ENCODE measurements around the gene CTSW.

CTSW gene

DNA sequence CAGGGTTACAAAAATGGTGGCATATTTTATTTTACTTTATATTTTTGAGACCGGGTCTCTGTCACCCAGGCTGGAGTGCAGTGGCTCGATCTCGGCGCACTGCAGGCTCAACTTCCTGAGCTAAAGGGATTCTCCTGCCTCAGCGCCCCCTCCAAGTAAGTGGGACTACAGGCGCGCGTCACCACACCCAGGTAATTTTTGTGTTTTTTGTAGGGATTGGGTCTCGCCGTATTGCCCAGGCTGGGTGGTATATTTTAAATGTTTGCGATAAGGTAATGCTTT lies 21.2 kb downstream of the CTSW start:
- DNase-seq (ENCODE audit: low read depth, low spot score), result no peak

DNA sequence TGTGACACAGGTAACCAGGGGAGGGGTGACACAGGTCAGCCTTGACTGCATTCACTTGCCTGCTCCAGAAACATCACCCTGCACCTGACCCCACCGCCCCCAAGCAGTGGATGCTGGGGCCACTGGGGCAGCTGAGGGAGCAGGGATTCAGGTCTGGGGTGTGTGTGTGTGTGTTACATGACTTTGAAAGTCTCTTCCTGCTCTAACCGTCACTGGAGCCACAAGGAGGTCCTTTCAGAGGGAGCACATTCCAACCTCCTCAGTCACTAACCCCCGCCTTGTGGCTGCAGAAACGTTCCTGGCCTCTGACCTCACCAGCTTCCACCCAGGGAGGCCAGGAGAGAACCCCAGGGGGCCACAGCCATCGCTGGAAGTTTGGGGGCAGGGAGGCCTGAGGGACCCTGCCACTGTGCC lies 23.4 kb downstream of the CTSW start:
- no peak for DNase-seq (ENCODE audit: low read depth, low spot score)

DNA sequence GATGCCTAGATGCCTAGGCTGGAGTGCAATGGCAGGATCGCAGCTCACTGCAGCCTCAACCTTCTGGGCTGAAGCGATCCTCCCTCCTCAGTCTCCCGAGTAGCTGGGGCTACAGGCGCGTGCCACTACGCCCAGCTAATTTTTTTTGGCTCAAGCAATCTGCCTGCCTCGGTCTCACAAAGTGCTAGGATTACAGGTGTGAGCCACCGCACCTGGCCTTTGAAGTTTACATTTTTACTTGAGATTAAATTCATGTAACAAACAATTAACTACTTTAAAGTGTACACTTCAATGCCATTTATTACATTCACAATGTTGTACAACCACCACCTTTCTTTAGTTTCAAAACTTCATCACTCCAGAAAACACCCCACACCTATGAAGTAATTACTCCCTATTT lies 24.1 kb downstream of the CTSW start:
- no peak for DNase-seq (ENCODE audit: low read depth, low spot score)

DNA sequence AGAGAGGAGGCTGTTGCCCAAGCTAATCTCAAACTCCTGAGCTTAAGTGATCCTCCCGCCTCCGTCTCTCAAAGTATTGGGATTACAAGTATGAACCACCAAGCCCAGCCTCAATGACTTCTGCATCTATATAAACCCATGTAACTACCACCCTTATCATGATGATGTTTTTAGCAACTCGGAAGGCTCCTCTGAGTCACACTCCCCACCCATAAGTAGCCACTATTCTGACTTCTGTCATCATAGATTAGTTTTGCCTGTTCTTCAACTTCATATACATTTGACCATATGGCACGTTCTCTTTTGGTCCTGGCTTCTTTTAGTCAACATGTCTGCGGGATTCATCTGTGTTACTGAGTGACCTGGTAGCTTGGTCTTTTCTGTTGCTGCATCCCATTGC lies 27.0 kb downstream of the CTSW start:
- no peak for DNase-seq (ENCODE audit: low read depth, low spot score)

DNA sequence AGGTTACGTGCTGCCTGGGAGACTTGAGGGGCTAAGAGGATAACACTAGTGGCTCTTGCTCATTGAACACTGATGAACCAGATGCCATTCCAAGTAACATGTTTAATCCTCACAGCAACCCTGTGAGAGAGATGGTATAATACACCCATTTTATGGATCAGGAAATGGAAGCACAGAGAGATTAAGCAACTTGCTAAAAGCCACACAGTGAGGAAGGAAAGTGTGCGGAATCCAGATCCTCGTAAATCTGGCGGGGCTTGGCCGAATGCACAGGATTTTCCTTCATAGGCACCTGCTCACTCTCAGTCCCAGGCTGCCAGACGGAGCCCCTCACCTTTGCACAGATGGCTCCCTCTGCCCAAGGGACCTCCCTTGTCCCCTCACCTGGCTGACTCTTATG lies 28.2 kb downstream of the CTSW start:
- DNase-seq (ENCODE audit: low read depth, low spot score), result no peak

DNA sequence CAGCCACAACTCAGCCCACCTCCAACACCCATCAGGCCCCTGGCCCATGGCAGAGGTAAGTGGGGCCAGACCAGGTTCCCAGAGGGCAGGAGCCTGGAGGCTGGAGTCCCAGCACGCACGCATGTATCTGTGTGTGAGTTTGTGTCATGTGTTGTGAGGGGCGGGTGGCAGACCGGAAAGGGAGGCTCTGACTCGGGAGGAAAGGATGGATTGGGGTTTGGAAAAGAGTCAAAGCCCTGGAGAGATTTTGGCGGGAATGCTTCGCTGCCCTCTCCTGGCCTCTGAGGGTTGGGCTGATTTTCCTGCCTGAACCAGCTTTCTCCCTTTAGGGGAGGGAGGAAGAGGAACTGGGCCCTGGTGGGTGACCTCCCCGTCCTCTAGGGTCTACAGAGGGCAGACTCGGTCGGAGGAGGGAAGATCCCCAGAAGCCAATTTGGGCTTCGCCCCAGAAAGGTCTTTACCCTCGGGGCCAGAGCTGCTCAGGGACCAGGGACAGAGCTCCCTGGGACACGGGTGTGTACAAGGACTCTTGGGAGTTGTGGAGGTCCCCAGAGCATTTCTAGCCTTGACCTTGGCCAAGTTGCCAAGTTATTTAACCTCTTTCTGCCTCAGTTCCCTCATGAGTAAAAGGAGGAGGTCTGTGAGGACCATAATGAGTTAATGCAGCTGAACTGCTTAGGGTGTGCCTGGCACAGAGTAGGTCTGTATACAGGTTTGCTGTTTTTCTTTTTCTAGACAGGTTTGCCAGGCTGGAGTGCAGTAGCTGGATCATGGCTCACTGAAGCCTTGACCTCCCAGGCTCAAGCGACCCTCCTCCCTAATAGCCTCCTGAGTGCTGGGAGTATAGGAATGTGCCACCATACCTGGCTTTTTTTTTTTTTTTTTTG lies 32.3 kb downstream of the CTSW start:
- no peak for DNase-seq (ENCODE audit: low read depth, low spot score)

DNA sequence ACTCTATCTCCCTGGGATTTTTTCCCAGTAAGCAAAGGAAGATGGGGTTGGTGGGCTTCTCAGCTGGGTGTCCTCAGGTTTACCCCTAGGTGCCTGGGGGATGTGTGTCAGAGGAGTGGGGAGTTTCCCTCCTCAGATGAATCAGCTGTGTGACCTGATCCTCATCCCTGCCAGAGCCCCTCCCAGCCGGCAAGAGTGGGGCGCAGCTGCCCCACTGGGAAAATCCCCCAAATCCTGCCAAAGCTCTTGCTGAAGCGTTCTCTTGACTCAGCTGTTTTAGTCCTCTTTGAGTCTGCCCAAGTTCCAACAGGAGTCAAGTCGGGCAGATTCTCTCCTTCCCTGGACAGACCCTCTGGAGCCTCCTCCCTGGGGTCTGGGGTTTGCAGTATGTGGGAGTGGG lies 33.2 kb downstream of the CTSW start:
- DNase-seq (ENCODE audit: low read depth, low spot score), result no peak

DNA sequence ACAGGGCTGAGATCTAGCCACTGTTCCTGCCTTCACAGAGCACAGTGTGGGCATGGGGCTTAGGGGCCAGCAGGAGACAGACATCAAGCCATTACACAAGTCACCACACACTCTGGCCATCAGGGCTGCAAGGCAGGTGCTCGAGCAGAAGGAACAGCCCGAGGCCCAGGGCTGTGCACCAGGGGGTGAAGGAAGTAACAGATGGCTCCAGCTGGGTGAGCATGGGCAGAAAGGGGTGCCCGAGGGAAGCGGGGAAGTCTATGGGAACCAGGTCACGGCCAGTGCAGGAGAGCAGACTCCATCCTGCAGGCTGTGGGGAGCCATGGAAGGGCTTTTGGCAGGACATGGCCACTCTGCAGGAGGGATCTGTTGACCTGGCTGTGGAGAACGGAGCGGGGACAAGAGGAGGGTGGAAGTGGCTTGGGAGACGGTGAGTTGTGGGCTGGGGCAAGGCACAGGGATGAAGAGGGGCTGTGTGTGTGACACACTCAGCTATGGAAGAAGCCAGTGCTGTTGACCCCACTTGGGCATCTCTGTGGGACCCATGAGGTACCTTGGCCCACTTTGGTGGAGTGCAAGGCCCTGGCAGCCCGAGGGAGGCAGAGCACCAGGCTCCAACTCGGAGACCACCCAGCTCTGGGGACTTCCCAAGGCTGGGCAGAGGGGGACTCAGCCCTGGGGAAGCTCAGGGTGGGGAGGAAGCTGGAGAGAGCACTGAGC lies 35.6 kb downstream of the CTSW start:
- DNase-seq (ENCODE audit: low read depth, low spot score), result no peak

DNA sequence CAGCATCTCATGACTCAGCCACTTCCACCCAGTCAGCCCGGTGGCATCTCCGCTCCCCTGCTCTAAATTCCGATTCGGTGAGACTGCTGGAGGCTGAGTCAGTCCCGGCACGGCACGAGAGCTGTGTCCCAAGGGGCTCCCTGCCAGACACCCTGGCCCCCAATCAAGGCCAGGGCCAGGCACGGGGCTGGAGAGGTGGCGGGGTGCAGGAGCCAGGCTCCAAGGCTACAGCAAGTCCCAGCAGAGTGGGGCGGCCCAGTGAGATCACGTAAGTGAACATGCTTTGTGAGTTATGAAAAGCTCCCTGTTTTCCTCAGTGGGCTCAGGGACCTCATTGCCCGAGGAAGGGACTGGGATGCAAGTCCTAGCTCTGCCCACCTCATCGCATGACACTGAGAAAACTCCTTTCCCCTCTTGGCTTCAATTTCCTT lies 36.2 kb downstream of the CTSW start:
- no peak for DNase-seq (ENCODE audit: low read depth, low spot score)

DNA sequence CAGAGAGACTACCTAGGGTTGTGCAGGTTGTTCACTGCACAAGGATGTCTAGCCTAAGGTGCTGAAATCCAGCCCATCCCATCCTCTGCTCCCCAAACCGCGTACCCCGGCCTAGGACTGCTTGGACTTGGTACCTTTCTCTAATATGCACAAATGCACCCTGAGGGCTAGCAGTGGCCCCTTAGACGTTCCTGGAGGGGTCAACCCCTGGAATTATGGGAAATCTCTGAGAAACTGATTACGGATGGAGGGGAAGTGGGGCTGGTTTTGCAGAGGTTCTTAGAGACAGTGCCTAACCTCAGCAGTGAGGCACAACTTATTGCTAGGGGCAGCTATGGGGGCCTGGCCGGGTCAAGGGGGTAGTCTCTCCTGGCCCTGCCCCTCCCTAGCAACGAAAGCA lies 36.8 kb downstream of the CTSW start:
- no peak for DNase-seq (ENCODE audit: low read depth, low spot score)

DNA sequence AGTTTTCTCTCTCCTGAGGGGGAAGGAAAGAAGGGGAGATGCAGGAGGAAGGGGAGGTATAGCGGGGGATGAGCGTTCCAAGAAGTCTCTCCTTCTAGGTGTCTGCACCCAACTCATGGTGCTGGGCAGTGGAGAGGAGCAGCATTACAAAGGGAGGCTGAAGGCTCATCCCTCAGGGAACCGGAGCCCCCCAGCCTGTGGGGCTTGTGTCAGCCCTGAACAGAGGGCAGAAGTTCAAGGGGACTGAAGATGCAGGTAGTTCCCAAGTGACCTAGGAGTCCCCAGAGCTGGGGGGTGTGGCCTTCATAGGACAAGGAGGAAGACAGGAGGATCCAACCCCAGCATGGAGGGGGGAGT lies 37.4 kb downstream of the CTSW start:
- no peak for DNase-seq (ENCODE audit: low read depth, low spot score)

DNA sequence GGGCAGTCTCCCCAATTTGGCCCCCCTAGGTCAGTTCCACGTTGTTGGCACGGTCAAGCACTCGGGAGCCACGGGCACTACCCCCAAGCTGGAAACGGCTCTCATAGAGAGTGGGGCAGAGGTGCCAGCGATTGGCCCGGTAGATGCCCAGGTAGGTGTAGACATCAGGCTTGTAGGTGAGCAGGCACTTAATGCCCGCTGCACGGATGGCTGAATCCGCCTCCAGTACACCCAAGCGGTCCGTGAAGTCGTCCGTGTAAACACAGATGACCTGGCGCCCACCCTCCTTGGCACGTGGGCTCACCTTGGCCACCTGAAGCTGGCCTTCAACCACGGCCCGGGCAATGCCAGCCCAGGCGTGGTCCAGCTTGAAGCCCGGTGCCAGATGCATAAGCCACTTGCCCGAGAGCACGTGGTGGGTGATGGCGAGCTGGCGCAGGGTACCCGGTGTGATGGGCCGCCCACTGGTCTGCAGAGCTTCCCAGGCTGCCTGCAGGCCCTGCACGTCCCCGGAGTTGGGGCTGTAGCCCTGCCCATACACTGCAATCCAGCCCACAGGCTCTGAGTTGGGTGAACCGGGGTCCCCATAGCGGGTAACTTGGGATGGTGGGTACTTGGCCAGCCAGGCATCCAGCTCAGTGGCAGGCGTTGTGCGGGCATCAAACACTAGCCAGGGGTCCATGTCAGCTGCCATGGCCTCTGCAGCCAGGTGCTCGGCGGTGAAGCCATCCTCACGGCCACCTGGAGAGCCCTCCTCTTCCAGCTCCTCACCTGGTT lies 38.0 kb downstream of the CTSW start:
- DNase-seq (ENCODE audit: low read depth, low spot score), result no peak

DNA sequence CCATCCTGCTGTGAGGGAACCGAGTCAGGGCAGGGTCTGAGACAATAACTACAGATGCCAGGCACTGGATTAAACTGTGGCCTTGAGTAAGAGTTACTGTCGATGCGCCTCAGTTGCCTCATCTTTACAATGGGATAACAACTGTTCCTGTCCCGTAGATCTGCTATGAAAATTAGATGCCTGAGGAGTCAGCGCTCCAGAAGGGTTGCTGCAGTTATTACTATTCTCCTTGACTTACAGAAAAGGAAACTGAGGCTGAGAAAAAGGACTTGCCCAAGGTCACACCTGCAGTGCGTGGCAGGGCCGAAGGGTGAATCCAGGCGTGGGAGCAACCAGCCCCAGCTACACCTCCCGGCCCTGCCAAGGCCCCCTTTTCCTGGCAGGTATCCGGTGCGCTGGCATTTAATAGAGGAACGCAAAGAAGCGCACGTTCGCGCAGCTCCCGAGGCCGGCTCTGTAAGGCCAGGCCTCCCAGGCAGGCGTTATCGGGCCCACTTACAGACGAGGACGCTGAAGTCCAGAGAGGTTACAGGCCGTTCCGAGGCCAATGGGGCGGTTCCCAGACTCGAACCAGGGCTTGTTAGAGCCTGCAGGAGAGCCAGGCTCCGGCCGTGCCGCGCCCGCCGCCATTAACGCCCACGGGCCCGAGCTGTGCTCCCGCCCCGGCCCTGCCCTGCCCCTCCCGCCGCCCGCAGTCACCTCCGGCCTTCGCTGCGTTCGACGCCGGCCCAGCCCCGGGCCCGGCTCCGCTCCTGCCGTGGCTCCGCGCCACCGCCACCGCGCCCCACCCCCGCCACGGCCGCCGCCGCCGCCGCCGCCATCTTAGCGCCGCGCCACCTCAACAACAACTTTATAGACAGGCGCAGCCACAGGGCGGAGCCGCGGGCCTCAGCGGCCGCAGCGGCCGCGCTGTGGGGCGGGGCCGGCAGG lies 38.8 kb downstream of the CTSW start, which contains the start of gene C11orf68:
Gene C11orf68, minus strand, starts transcription at position 852 of the 930 bp plus-strand sequence. Its CDS starts 31 bp downstream, at position 821.
- DNase-seq (ENCODE audit: low read depth, low spot score), result no peak

DNA sequence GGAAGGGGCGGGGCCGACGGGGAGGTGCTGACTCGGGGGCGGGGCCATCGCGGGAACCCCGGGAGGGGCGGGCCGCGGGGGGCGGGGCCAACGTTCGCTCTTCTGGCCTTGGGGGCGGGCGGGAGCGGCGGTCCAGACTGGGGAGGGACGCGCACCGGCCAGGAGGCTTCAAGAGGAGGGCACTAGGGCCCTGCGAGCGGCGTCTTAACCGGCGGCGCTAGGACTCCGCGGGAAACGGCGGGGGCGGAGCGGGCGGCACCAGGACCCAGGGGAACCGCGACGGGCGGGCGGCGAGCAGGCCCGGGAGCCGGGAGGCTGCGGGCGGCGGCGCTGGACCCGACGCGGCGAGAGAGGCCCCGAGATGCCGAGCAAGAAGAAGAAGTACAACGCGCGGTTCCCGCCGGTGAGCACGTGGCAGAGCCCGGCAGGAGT lies 39.5 kb downstream of the CTSW start, which contains the start of gene DRAP1:
Gene DRAP1, plus strand, starts transcription at position 286 of the 432 bp plus-strand sequence. Its CDS starts 76 bp downstream, at position 362.
- peak; percentile 87 for DNase-seq (ENCODE audit: low read depth, low spot score)

DNA sequence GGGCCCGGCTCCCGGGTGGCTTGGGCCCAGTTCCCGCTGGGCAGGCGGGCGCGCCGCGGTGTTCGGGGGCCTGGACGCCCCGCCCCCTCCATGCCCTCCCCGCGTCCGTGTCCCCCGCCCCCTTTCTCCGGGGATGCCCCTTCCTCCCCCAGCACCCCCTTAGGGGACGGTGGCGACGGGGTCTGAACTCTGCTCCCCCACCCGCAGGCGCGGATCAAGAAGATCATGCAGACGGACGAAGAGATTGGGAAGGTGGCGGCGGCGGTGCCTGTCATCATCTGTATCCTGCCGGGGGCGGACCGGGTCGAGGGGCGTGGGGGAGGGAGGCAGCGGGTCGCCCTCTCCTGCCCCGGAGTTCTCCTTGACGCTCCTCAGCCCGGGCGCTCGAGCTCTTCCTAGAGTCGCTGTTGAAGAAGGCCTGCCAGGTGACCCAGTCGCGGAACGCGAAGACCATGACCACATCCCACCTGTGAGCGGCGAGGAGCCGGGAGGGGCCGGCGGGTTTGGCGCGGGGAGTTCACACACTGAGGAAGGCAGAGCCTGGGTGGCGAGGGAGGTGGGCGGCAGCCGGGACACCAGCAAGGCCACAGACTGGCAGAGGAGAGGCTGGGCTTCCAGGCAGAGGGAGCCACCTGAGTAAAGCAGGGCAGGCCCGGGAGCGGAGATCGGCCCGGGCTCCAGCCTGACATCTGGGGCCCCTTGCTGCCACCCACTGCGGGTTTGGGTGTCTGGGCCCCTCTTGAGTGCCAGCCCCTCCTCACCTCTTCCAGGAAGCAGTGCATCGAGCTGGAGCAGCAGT lies 40.1 kb downstream of the CTSW start:
- no peak for DNase-seq (ENCODE audit: low read depth, low spot score)

DNA sequence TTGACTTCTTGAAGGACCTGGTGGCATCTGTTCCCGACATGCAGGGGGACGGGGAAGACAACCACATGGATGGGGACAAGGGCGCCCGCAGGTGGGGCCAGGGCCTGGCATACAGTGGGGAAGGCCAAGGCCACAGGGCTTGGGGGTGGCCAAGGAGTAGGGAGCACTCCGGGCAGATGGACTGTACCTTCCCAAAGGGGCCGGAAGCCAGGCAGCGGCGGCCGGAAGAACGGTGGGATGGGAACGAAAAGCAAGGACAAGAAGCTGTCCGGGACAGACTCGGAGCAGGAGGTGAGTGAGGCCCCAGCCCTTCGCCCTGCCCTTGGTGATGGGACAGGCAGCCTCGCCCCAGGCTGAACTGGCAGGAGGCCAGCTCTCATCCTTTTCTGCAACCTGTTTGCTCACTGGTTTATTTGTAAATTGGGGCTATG lies 40.8 kb downstream of the CTSW start:
- DNase-seq (ENCODE audit: low read depth, low spot score), result no peak

DNA sequence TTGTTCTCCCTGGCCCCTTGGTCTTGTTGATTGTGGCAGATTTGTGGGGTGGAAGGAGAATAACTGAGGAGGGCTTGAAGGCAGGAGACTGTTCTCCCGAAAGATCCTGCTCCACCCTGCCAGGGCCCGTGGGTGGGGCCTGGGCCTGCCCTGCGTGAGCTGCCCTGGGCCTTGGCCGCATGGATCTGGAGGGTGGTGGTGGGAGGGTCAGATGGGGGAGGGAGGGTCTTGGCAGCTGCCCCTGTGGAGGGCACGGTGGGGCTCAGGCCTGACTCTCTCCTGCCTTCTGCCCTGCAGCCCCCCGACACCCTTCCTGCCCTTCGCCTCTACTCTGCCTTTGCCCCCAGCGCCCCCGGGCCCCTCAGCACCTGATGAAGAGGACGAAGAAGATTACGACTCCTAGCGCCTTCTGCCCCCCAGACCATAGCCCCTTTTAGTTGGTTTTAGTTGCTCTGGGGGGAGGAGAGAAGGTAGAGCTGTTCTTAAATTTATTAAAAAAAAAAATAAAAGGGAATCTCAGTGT lies 41.5 kb downstream of the CTSW start:
- DNase-seq (ENCODE audit: low read depth, low spot score), result no peak

DNA sequence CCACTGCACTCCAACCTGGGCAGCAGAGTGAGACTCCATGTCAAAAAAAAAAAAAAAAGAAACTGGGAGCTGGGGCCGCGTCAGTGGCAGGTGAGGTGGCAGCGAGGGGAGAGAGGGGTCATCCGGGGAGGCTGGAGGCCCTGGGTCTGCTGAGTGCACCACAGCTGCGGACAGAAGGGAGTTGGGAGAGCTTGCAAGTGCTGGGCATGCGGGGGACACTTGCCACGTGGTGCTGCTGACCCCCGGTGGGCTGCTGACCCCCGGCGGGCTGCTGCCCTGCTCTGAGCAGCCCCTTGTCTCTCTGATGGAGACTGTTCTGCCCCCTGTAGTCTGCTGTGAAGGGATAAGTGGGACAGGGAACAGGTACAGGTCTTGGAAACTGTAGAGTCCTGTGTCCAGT lies 42.2 kb downstream of the CTSW start:
- no peak for DNase-seq (ENCODE audit: low read depth, low spot score)

DNA sequence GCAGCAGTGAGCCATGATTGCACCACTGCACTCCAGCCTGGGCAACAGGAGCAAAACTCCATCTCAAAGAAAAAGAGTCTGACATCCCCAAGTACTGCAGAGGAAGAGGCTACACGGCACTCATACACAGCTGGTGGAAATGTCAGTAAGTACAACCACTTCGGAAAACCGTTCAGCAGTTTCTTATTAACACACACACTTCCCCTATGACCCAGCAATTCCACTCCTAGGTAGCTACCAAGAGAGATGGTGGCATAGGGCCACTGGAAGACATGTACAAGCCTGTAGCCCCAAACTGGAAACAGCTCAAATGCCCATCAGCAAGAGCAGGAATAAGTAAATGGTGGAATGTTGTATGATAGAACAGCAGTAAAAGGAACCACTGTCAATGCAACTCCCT lies 42.9 kb downstream of the CTSW start:
- DNase-seq (ENCODE audit: low read depth, low spot score), result no peak

DNA sequence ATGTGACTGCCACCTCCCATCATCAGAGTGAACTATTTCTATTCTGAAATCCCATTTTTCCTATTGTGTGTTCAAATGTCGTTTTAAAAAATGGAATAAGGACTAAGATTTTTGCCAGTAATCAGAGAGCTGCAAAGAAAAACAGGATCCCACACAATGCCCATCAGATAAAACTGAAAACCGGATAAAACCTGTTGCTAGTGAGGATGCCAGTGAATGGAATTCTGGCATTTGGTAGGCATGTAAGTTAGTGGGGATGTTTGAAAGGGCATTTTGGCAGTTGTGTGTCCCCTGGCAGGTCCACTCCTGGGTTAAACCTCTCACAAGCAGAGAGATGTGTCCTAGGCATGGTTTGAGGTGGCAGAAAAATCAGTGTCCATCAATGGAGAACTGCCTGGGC lies 45.8 kb downstream of the CTSW start:
- no peak for DNase-seq (ENCODE audit: low read depth, low spot score)

All from iPS DF 19.7 (cell line).